GM18508 (cell line): ENCODE measurements around the gene SRRM3.
"Not testable (repeated sequence)": the region's sequence is repeated elsewhere in the genome, so short reads cannot be mapped to it uniquely, and the experiment has no call there.

Source experiments
- ATAC-seq: cut with Tn5 transposase; IDR thresholded peaks from one replicate; pipeline ENCODE4 v1.9.1; 2021; ENCODE audit warnings: moderate number of reproducible peaks; ENCODE audit not compliant: insufficient read depth, unreplicated experiment

The SRRM3 gene

DNA sequence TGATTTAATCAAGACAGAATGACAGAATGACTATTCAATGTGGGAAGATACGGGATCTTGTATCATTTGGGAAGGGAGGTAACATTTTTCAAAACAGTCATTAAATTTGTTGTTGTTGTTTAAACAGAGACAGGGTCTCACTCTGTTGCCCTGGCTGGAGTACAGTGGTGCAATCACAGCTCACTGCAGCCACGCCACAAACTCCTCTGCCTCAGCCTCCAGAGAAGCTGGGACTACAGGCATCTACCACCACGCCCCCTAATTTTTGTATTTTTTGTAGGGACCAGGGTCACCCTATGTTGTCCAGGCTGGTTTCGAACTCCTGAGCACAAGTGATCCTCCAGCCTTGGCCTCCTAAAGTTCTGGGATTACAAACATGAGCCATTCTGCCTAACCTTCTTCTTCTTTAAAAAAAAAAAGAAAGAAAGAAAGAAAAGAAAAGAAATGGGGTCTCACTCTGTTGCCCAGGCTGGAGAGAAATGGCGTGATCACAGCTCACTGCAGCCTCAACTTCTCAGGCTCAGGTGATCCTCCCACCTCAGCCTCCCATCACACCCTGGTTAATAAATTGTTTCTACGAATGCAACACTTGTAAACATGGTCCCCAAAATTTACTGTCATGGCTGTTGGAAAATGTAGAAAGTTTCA, 132.7 kb downstream of the SRRM3 start:
- no peak for ATAC-seq

DNA sequence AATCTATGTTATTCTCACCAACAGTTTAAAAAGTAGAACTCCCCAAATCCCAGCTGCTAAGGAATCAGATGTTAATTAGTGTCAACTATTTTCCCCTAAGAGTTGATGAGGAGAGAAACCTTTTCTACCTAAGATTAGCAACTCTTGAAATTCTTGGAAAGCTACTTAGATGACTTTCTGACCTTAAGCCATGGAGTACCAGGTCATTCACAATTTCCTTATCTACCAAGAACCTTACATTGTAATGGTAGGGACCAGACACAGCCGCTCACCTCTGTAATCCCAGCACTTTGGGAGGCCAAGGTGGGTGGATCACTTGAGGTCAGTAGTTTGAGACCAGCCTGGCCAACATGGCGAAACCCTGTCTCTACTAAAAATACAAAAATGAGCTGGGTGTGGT, 133.7 kb downstream of the SRRM3 start:
- not testable (repeated sequence) for ATAC-seq

DNA sequence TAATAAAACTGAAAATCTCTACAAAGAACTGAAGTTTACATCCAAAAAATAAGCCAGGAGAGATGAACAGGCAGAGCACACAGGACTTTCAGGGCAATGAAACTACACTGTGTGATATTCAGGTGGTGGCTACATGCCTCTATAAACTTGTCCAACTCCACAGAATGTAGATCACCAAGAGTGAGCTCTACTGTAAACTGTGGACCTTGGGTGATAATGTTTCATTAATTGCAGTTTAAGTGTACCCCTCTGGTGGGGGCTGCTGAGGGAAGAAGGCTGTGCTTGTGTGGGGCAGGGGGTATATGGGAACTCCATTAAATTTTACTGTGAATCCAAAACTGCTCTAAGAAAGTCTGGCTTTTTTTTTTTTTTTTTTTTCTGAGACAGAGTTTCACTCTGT, 134.4 kb downstream of the SRRM3 start:
- no peak for ATAC-seq
